NB4 (cell line): ENCODE data around the gene ATP10B.

ENCODE experiments used
- MYC ChIP-seq: IDR thresholded peaks from 2 replicates; pipeline ENCODE4 v1.6.1; 2011; ENCODE audit warnings: low read depth, low read length
- POLR2A ChIP-seq: IDR thresholded peaks from 2 replicates; pipeline ENCODE4 v1.6.1; 2011; ENCODE audit warnings: mild to moderate bottlenecking; ENCODE audit not compliant: insufficient read length; ENCODE audit errors: extremely low read depth
- TF ChIP-seq, protein P1 (sequence below): IDR thresholded peaks from one replicate; pipeline ENCODE4 v1.5.1; 2012; ENCODE audit warnings: low read depth, low read length

DNA sequence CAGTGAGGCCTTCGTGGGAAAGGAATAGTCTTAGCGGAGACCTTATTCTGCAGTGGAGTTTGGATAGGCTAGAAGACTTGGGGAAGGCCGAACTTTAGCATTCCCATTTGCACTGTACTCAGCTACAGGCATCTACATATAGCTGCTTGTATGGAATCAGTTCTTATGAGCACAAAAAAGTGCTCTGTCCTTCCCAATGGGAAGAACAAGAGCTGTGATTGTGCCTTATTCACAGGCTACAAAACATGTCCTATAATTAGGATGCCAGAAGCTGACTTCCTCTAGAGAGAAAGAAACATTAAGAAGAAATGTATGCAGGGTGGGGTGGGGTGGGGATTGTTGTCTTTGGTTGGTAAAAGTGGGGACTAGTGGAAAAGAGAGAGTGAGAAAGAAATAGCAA lies 154.7 kb downstream of the ATP10B start:
- TF ChIP-seq, protein P1, sequence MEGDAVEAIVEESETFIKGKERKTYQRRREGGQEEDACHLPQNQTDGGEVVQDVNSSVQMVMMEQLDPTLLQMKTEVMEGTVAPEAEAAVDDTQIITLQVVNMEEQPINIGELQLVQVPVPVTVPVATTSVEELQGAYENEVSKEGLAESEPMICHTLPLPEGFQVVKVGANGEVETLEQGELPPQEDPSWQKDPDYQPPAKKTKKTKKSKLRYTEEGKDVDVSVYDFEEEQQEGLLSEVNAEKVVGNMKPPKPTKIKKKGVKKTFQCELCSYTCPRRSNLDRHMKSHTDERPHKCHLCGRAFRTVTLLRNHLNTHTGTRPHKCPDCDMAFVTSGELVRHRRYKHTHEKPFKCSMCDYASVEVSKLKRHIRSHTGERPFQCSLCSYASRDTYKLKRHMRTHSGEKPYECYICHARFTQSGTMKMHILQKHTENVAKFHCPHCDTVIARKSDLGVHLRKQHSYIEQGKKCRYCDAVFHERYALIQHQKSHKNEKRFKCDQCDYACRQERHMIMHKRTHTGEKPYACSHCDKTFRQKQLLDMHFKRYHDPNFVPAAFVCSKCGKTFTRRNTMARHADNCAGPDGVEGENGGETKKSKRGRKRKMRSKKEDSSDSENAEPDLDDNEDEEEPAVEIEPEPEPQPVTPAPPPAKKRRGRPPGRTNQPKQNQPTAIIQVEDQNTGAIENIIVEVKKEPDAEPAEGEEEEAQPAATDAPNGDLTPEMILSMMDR, result no peak
- TF ChIP-seq POLR2A (no peak), MYC (no peak)
